T-helper 1 cell (primary cell): ENCODE measurements around the gene GFM1.

Experiments
- DNase-seq, 5 donors: peaks; one replicate each; pipeline ENCODE4 v3.0.0-alpha.2; 2012 to 2020

The GFM1 gene

DNA sequence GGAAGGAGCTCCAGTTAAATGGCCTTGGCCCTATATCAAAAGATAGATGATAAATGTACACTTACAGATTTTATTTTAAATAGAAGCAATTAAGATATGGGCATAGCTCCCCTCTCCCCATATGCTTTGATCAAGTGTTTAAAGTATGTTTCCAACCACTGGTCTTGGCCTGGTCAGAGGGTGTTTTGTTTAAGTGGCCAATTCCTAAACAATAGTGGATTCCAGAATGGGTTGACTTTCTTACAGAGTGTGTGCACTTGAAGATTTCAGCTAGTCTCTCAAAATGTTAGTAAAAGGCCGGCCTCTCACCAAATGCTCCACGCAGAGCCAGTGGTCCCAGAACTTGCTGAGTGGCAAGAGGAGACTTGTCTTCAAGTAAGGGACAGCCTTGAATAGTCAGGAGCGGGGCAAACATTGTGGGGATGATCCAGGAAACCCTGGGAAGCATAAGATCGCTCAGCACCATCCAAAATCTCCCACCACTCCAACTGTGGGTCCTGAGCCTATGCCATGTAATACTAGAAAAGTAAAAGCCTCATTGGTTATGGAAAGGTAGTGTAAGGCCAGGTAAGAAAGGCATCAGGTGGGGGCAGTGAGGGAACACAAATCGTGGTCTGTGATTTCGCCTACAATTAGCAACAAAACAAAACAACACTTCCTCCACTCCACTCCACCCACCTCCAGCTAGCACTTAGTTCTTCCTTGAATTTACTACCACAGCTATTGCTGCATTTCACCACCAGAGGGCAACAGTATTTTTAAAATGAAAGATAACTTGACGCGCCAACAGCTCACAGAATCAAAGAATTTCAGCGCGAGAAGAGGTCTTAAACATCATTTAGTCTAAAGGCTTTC lies 83.1 kb downstream of the GFM1 start:
- peak in 4 of 5 donors; percentile 12 to 67 (median 32) for DNase-seq

DNA sequence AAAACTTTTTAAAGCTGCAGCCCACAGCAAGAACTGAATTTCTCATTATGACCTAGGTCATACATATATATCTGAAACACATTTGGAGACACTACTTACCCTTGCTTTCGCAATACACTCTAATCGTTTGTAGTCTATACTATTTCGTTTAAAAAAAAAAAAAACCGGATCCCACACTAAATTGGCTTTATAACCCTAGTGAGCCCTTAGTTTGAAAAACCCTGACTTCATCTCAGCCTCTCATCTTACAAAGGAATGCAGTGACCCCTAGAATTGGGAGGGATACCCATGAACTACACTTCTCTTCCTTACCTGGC lies 83.7 kb downstream of the GFM1 start:
- no peak for DNase-seq

GRCh38 chr3:158728851-158729250 lies 84.5 kb downstream of the GFM1 start:
- DNase-seq, result no peak

DNA sequence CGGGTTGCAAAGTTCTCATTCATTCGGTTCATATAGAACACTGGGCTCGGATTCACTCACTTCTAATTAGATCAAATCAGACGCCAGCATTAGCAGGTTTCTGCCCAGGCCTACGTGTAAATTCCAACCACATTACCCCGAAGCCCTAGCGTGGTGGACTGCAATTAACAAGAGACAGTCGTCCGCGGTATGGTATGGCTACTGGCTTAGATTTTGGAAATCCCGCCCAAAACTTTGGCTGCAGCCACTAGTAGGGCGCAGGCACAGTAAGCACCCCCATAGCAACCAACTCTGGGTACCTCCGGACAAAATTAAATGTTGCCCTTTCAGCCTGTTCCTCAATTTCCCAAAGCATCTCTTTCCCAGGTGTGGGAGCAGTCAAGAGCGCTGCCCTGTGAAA lies 87.2 kb downstream of the GFM1 start:
- no peak for DNase-seq

DNA sequence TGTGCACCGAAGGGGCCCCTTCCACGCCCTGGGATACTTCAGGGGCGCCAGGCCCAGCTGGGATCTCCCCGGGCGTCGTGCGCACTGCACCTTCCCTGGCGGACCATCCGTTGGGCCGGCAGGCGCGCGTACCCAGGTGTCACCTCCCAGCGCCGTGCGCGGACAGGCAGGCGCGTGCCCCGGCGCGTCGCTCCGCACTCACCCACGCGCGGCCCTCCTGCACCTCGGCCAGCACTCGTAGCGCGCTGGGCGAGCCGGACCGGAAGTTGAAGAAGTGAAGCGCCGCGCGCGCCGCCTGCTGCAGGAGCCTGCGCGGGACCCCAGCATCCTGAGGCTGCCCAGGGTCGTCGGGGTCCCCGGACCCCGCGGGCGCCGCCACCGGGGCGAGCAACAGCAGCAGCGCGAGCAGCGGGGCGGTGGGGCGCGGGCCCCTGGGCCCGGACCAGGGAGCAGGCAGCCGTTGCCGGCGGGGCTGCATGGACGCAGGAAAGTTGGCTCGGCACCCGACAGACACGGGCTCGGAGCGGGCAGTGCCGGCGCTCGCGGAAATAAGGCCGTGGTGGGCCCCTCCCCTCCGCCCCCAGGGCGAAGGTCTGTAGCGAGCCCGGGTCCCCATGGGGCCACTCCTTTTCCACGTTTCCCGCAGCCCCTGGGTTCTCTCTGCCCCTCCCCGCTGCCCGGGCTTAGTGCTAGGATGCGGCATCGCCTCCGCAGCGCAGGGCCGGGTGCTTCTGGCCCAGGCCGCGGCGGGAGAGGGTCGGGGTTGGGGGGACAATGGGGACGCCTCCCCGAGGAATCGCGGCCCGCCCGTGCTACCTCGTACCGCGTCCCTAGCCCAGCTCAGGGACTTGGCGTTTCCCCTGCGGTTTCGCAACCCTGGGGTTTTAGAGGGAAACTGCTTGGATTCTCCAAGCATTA lies 87.9 kb downstream of the GFM1 start, which contains the start of gene RARRES1:
TSS of gene RARRES1 (minus strand) at position 520 of the 918 bp plus-strand sequence. CDS start at position 478, 42 bp downstream.
- peak in 2 of 5 donors; percentile 22 to 43 for DNase-seq

GRCh38 chr3:158732856-158733200 lies 88.5 kb downstream of the GFM1 start:
- DNase-seq, result no peak

DNA sequence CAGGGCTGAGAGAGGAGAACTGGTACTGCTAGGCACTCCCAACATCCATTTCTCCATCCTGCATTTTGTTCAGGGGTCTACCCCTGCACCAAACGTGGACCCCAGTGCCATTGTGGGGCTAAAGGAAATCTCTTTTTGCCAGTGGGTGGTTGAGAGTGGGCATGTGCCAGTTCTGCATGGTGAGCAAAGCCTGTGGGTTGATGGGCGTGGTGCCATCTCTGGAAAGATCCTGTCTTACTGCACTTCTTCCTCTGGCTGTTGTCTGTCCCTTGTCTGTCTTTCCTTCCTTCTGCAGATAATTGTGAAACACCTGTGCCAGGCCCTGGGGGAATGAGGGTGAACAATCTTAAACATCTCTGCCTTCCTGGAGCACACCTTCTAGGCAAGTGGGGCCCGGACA lies 89.3 kb downstream of the GFM1 start:
- DNase-seq, result no peak

DNA sequence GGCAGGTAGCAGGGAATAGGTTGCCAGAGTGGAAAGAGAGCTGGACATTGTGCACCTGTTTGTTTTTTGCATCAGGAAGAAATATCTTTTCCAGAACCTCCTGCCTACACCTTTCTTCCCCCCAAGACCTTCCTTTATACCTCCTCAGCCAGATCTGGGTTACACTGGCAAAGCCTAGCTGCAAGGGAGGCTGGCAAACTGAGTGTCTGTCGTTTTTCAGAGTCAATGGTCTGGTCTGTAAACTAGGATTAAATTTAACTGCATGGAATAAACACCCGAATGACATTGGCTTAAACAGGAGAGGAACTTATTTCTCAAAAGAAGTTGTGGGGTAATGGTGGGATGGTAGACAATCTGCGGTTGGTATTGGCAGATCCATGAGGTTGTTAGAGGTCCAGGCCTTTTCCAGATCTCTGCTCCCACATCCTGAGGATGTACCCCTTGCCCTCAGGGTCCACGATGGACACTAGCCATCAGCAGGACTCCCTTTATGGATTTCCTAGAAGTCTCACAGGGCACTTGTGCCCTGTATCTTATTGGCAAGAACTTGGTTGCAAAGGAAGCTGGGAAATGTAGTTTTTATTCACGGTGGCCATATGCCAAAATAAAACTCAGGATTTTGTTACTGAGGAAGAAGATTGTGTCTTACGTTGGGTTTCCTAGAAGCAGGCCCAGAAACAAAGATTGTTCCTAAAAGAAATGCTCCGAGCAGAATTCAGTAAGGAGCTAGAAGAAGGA lies 91.1 kb downstream of the GFM1 start:
- no peak for DNase-seq

DNA sequence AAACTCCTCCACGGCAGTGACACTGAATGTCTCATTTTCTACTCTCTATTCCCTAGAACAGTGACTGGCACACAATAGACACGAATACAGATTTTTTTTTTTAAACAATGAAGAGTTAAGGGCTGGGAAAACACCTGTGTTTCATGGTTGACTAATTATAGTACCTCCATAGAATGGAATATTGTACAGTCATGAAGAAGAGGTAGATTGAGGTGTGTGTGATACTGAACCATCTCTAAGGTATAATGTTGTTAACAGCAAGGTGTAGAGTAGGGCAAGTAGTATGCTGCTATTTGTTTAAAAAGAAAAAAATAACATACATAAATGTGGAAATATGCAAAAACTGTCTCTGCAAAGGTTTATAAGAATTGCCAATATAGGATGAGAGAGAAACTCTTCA lies 93.1 kb downstream of the GFM1 start:
- DNase-seq, result no peak

DNA sequence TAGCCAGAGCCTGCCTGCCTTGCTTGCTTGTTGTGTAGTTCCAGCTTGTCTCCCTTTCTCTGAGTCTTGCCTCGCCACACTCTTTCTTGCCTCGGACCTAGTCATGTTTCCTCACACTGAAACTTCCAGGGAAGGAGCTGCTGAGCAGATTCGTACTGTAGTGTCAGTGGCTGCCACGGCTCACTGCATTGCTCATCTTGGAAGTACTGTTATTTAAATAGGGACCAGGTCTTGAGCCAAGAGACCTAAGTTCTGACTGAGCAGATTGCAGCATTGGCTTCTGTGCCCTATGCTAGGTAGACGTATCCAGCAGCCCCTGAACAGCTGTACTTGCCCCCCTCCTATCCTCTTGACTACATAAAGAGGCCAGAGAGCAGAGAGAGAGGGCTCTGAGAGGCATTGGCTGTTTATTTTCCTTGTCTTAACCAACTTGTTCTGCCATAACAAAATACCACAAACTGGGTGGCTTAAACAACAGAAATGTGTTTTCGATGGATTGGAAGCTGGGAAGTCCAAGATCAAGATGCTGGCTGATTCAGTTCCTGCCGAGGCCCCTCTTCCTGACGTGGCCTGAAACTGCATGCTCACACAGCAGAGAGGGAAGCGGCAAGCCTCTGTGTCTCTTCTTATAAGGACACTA lies 93.8 kb downstream of the GFM1 start:
- no peak for DNase-seq

DNA sequence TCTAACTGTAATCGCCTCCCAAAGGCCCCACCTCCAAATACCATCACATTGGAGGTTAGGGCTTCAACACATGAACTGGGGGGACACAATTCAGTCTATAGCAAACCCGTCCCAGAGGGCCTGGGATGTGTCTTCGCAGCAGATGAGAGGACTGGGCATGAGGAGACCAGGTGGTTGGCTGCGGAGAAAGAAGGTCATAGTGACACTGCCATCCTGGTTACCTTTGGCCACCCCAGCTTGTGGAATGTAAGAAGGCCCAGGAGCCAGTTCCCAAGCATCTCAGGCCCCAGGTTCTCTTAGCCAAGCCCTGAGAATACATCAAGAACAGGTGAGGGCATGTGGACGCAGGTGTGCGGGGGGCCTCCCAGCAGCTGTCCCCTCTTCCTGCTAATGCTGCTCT lies 94.3 kb downstream of the GFM1 start:
- DNase-seq, result no peak

- DNase-seq, result no peak
These were observed 94.8 kb downstream of the GFM1 start for GRCh38 chr3:158739078-158739477.

- DNase-seq, result no peak
These were observed 95.3 kb downstream of the GFM1 start for GRCh38 chr3:158739661-158740060.
